Keratinocyte (primary cell): Measurements from ENCODE around the gene CNTNAP2.

Experiments
- CTCF ChIP-seq, 3 experiments: IDR thresholded peaks in 1 of 3; conservative IDR thresholded peaks in 1 of 3; optimal IDR thresholded peaks in 1 of 3; 2 replicates in 2 of 3; 3 replicates in 1 of 3; pipeline versions ENCODE3 to v1.5.1; 2011; ENCODE audit warnings: low read length in 3 of 3, mild to moderate bottlenecking in 3 of 3, moderate library complexity in 2 of 3, control low read depth in 1 of 3, inconsistent platforms in 1 of 3; ENCODE audit not compliant: insufficient read depth in 2 of 3; ENCODE audit errors: extremely low read depth in 1 of 3
- EZH2 ChIP-seq: IDR thresholded peaks from one replicate; pipeline ENCODE4 v1.6.1; 2012; ENCODE audit warnings: inconsistent platforms, mild to moderate bottlenecking, low read length, moderate library complexity

- TF ChIP-seq CTCF (optimal IDR thresholded peaks at IDR 0.05 in 1 of 3, IDR thresholded peaks at IDR 0.05 in 1 of 3, conservative IDR thresholded peaks at IDR 0.05 in 1 of 3; ENCODE audit: extremely low read depth in 1 of 3, insufficient read depth in 2 of 3, low read length in 3 of 3) (no peak), EZH2 (no peak)
Measured at GRCh38 chr7:148116195-148116594, 1999.6 kb downstream of the CNTNAP2 start.
